Caco-2 (cell line): Measurements from ENCODE around the gene ZNF3. TPM values are rescaled to one million over a fixed set of nuclear protein-coding genes. Genes with fewer than 3 reads are reported as not detected.

Experiments
- BruUV-seq: library from RNA; stranded (reverse); fragments of 400-500 nt; replicated peaks from 2 replicates; lab custom pipeline; 2021; lab: Mats Ljungman, UMichigan
- CTCF ChIA-PET: fragments of 300-600 bp; sonication (Branson Sonifier 250); formaldehyde crosslinking; loops from one replicate; lab custom pipeline; 2022; ENCODE audit warnings: antibody characterized with exemption; lab: Charles Lee
- POLR2A ChIA-PET: fragments of 300-600 bp; sonication (Branson Sonifier 250); formaldehyde crosslinking; loops from one replicate; lab custom pipeline; 2022; ENCODE audit warnings: antibody characterized with exemption; lab: Charles Lee
- DNase-seq, 2 experiments: peaks; one replicate each; pipeline versions ENCODE4 v3.0.0 to v3.0.0-alpha.2; 2020 to 2022
- H3K27me3 ChIP-seq: replicated peaks from 2 replicates; pipeline ENCODE4 v1.6.0; 2011; ENCODE audit warnings: low read length; ENCODE audit not compliant: control insufficient read depth, insufficient read depth
- H3K36me3 ChIP-seq: 2 replicates; pipeline ENCODE4 v1.5.1; 2011; ENCODE audit warnings: low read length; ENCODE audit not compliant: control insufficient read depth, insufficient read depth
- H3K4me1 ChIP-seq: fragments of 250-450 bp; sonication (Bioruptor Pico); 2 replicates; pipeline ENCODE4 v1.5.1; 2020; ENCODE audit warnings: mild to moderate bottlenecking
- H3K4me3 ChIP-seq: 2 replicates; pipeline ENCODE4 v1.5.1; 2011; ENCODE audit warnings: low read depth, mild to moderate bottlenecking, control low read depth, low read length
- H3K9me3 ChIP-seq: fragments of 250-450 bp; sonication (Bioruptor Pico); 2 replicates; pipeline ENCODE4 v1.5.1; 2020; ENCODE audit warnings: mild to moderate bottlenecking, moderate library complexity
- H3K27ac Mint-ChIP-seq: one replicate; pipeline ENCODE4 v1.8.0; 2022; ENCODE audit warnings: mixed read lengths; ENCODE audit not compliant: unreplicated experiment
- H3K27me3 Mint-ChIP-seq: one replicate; pipeline ENCODE4 v1.8.0; 2022; ENCODE audit warnings: mixed read lengths; ENCODE audit not compliant: insufficient read depth, unreplicated experiment
- H3K36me3 Mint-ChIP-seq: one replicate; pipeline ENCODE4 v1.8.0; 2022; ENCODE audit warnings: mild to moderate bottlenecking, mixed read lengths; ENCODE audit not compliant: insufficient read depth, unreplicated experiment
- H3K4me1 Mint-ChIP-seq: one replicate; pipeline ENCODE4 v1.8.0; 2022; ENCODE audit warnings: low read depth, mixed read lengths; ENCODE audit not compliant: unreplicated experiment
- H3K4me3 Mint-ChIP-seq: one replicate; pipeline ENCODE4 v1.8.0; 2022; ENCODE audit warnings: mild to moderate bottlenecking, moderate library complexity, mixed read lengths; ENCODE audit not compliant: unreplicated experiment
- H3K9me3 Mint-ChIP-seq: one replicate; pipeline ENCODE4 v1.8.0; 2022; ENCODE audit warnings: mixed read lengths; ENCODE audit not compliant: unreplicated experiment
- CTCF ChIP-seq, 2 experiments: fragments of 200-600 bp in 1 of 2; IDR thresholded peaks; 1 replicate in 1 of 2; 2 replicates in 1 of 2; pipeline versions ENCODE4 v1.5.1 to v1.8.0; 2011 to 2022; ENCODE audit warnings: antibody characterized with exemption in 1 of 2, control low read depth in 1 of 2, inconsistent platforms in 1 of 2, low read depth in 1 of 2, low read length in 1 of 2, mild to moderate bottlenecking in 1 of 2, moderate library complexity in 1 of 2; ENCODE audit not compliant: insufficient read depth in 1 of 2, severe bottlenecking in 1 of 2, unreplicated experiment in 1 of 2
- intact Hi-C: fragments of 100-400 bp; cut with micrococcal nuclease; formaldehyde crosslinking; loops from one replicate; pipeline ENCODE4 v1.10.0; 2022; ENCODE audit not compliant: unreplicated experiment
- total RNA-seq: library from RNA; stranded (reverse); gene quantifications from 2 replicates; pipeline ENCODE4 v1.2.3, GENCODE V29; 2022

Gene ZNF3
- total RNA-seq, 1 experiment from 2014 or later, result 37.8 TPM

- TF ChIP-seq CTCF (IDR thresholded peaks at IDR 0.05; ENCODE audit: insufficient read depth in 1 of 2, low read depth in 1 of 2, low read length in 1 of 2, severe bottlenecking in 1 of 2, unreplicated experiment in 1 of 2), result no peak
- intact Hi-C loops, result no loop called here
- H3K9me3 Mint-ChIP-seq, result no peaks in the 10 kb centered on the region
- POLR2A ChIA-PET, result no interaction called here
- no peak overlapping the region for H3K27ac Mint-ChIP-seq
- H3K9me3 ChIP-seq, result no peaks in the 10 kb centered on the region
- CTCF ChIA-PET, result no interaction called here
- peaks cover 11% of the 10 kb centered on the region for H3K36me3 ChIP-seq
- no peaks in the 10 kb centered on the region for H3K27me3 ChIP-seq
- no peak overlapping the region for H3K4me3 Mint-ChIP-seq
- no peaks in the 10 kb centered on the region for H3K27me3 Mint-ChIP-seq
- no peak overlapping the region for H3K4me3 ChIP-seq
- BruUV-seq, result TSS peak; percentile 5
- peaks cover 6% of the 10 kb centered on the region for H3K4me1 Mint-ChIP-seq
- peaks cover 10% of the 10 kb centered on the region; the same call in 1 of the 2 replicates for H3K4me1 ChIP-seq
- H3K36me3 Mint-ChIP-seq, result peaks cover 31% of the 10 kb centered on the region
- no peak for DNase-seq
These were observed 48.0 kb downstream of the ZNF3 start for GRCh38 chr7:100033526-100033925.

- Histone ChIP-seq H3K9me3 (no peaks in the 10 kb centered on the region), H3K4me1 (peaks cover 1% of the 10 kb centered on the region; the same call in 1 of the 2 replicates), H3K36me3 (peaks cover 6% of the 10 kb centered on the region), H3K4me3 (no peak overlapping the region), H3K27me3 (no peaks in the 10 kb centered on the region)
- Mint-ChIP-seq H3K27me3 (no peaks in the 10 kb centered on the region), H3K4me3 (no peak overlapping the region), H3K4me1 (peaks cover 1% of the 10 kb centered on the region), H3K9me3 (no peaks in the 10 kb centered on the region), H3K36me3 (peaks cover 43% of the 10 kb centered on the region), H3K27ac (no peak overlapping the region)
- intact Hi-C loops, result no loop called here
- ChIA-PET CTCF (no interaction called here), POLR2A (interaction anchor here (1.1 kb wide), 1 partner anchor 9 kb away, joined by 4 read pairs; no protein-coding TSS in a partner anchor)
- no peak for DNase-seq
- no peak for TF ChIP-seq CTCF (IDR thresholded peaks at IDR 0.05; ENCODE audit: insufficient read depth in 1 of 2, low read depth in 1 of 2, low read length in 1 of 2, severe bottlenecking in 1 of 2, unreplicated experiment in 1 of 2)
- BruUV-seq, result no TSS peak
These were observed 51.9 kb downstream of the ZNF3 start for GRCh38 chr7:100029596-100029995.

GRCh38 chr7:100027197-100027596, 54.3 kb downstream of the ZNF3 start:
- no peaks in the 10 kb centered on the region for H3K27me3 ChIP-seq
- no peak for TF ChIP-seq CTCF (IDR thresholded peaks at IDR 0.05; ENCODE audit: insufficient read depth in 1 of 2, low read depth in 1 of 2, low read length in 1 of 2, severe bottlenecking in 1 of 2, unreplicated experiment in 1 of 2)
- no peaks in the 10 kb centered on the region for H3K9me3 Mint-ChIP-seq
- no peak overlapping the region for H3K4me3 Mint-ChIP-seq
- no peak for DNase-seq
- no peaks in the 10 kb centered on the region for H3K27me3 Mint-ChIP-seq
- ChIA-PET CTCF (no interaction called here), POLR2A (interaction anchor here (0.5 kb wide), 1 partner anchor 25 kb away, joined by 3 read pairs; no protein-coding TSS in a partner anchor)
- peaks cover 62% of the 10 kb centered on the region for H3K36me3 Mint-ChIP-seq
- H3K9me3 ChIP-seq, result no peaks in the 10 kb centered on the region
- H3K4me3 ChIP-seq, result no peak overlapping the region
- peaks cover 6% of the 10 kb centered on the region for H3K4me1 Mint-ChIP-seq
- no TSS peak for BruUV-seq
- H3K27ac Mint-ChIP-seq, result no peak overlapping the region
- intact Hi-C loops, result no loop called here
- H3K4me1 ChIP-seq, result no peaks in the 10 kb centered on the region
- peaks cover 2% of the 10 kb centered on the region for H3K36me3 ChIP-seq
